Measurements from ENCODE around the gene B3GLCT.

GRCh38 chr13:31246918-31247317 is 47.1 kb downstream of the B3GLCT start:
- TF ChIP-seq GATA2 (IDR thresholded peaks at IDR 0.05; ENCODE audit: low read depth, low read length) = no peak
- TF ChIP-seq GATA3 (IDR thresholded peaks at IDR 0.05; ENCODE audit: low read depth, low read length) = no peak

Measured in SH-SY5Y (cell line).